ENCODE data around the gene ACOT11.

DNA sequence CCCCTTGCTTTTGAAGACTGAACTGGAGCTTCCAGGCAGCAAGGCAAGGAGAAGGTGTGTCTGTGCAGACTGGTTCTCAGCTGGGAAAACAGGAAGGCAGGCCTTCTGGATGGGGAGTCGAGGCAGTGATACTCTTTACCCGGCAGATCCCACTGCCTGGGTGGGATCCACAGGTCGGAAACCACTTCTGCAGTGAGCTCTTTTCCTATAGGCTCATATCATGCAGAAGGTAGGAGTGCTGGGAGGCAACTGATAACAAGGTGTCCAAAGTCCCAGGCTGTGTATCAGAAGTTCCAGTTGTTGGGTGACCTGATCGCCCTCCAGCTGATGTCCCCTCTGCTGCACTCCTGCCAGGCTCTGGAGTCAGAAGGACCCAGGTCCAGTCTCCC is 17.1 kb downstream of the ACOT11 start:
- TF ChIP-seq TCF7L2 (IDR thresholded peaks at IDR 0.05; ENCODE audit: low read depth, low read length) (no peak), ZNF140 (CRISPR knock-in tag; IDR thresholded peaks at IDR 0.05) (no peak)
- TF ChIP-seq, protein P1, sequence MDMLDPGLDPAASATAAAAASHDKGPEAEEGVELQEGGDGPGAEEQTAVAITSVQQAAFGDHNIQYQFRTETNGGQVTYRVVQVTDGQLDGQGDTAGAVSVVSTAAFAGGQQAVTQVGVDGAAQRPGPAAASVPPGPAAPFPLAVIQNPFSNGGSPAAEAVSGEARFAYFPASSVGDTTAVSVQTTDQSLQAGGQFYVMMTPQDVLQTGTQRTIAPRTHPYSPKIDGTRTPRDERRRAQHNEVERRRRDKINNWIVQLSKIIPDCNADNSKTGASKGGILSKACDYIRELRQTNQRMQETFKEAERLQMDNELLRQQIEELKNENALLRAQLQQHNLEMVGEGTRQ (CRISPR knock-in tag; IDR thresholded peaks at IDR 0.05): no peak
- TF ChIP-seq, protein P2, sequence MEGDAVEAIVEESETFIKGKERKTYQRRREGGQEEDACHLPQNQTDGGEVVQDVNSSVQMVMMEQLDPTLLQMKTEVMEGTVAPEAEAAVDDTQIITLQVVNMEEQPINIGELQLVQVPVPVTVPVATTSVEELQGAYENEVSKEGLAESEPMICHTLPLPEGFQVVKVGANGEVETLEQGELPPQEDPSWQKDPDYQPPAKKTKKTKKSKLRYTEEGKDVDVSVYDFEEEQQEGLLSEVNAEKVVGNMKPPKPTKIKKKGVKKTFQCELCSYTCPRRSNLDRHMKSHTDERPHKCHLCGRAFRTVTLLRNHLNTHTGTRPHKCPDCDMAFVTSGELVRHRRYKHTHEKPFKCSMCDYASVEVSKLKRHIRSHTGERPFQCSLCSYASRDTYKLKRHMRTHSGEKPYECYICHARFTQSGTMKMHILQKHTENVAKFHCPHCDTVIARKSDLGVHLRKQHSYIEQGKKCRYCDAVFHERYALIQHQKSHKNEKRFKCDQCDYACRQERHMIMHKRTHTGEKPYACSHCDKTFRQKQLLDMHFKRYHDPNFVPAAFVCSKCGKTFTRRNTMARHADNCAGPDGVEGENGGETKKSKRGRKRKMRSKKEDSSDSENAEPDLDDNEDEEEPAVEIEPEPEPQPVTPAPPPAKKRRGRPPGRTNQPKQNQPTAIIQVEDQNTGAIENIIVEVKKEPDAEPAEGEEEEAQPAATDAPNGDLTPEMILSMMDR (IDR thresholded peaks at IDR 0.05 in 2 of 3, conservative IDR thresholded peaks at IDR 0.05 in 1 of 3; ENCODE audit: insufficient read depth in 2 of 3, low read depth in 1 of 3, low read length in 3 of 3): no peak
- TF ChIP-seq, protein P3, sequence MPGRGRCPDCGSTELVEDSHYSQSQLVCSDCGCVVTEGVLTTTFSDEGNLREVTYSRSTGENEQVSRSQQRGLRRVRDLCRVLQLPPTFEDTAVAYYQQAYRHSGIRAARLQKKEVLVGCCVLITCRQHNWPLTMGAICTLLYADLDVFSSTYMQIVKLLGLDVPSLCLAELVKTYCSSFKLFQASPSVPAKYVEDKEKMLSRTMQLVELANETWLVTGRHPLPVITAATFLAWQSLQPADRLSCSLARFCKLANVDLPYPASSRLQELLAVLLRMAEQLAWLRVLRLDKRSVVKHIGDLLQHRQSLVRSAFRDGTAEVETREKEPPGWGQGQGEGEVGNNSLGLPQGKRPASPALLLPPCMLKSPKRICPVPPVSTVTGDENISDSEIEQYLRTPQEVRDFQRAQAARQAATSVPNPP (IDR thresholded peaks at IDR 0.05; ENCODE audit: borderline replicate concordance, insufficient read depth, insufficient read length): no peak
